ENCODE results near the gene ETV6.

- TF ChIP-seq CTCF (IDR thresholded peaks at IDR 0.05) (no peak), POLR2A (IDR thresholded peaks at IDR 0.05) (no peak), POLR2AphosphoS5 (IDR thresholded peaks at IDR 0.05) (no peak), EP300 (IDR thresholded peaks at IDR 0.05) (no peak)
These were observed 124.6 kb downstream of the ETV6 start for GRCh38 chr12:11773889-11774677.

Data from upper lobe of left lung (tissue), 4 donors.